ENCODE measurements around the gene RASL10B. TPM values are rescaled to one million over a fixed set of nuclear protein-coding genes. Genes with fewer than 3 reads are reported as not detected.

RASL10B gene
- total and polyA plus RNA-seq, 7 donors = 3.4 to 10.7 (median 6.8) TPM

DNA sequence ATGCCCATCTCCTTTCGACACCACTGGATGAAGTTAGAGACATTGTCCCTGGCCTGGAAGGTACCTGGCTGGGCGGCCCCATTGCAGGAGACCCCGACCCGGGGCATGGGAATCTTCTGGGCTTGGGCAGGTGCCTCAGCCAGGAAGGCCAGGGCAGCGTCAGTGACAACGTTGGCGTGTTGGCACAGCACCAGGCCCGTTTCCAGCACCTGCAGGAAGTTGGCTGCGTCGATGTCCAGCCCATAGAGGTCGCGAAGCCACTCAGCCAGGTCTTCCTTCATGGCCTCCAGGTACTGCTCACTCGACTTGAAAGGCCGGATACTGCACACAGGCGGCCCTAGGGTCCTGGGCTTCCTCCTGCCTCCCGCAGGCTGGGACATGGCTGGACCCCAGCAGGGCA is 21.0 kb downstream of the RASL10B start:
- Histone ChIP-seq H3K27me3 (ENCODE audit: insufficient read depth in 3 of 3, low read length in 2 of 3) (peaks cover 0 to 13% (median 4%) of the 10 kb centered on the region in 3 donors), H3K4me3 (no peak overlapping the region), H3K9me3 (no peaks in the 10 kb centered on the region), H3K36me3 (ENCODE audit: insufficient read depth in 1 of 2, low read depth in 1 of 2) (no peaks in the 10 kb centered on the region), H3K4me1 (no peaks in the 10 kb centered on the region), H3K27ac (no peak overlapping the region)
- intact Hi-C loops (cut with DNase I) = no loop called here
- WGBS, 3 donors = 40 to 51% (median 42%) methylated on average over 16 of the region's 16 CpGs
- DNase-seq = no peak
- peak in 3 of 4 donors; percentile 9 to 35 (median 13) for ATAC-seq
- TF ChIP-seq, protein P1, sequence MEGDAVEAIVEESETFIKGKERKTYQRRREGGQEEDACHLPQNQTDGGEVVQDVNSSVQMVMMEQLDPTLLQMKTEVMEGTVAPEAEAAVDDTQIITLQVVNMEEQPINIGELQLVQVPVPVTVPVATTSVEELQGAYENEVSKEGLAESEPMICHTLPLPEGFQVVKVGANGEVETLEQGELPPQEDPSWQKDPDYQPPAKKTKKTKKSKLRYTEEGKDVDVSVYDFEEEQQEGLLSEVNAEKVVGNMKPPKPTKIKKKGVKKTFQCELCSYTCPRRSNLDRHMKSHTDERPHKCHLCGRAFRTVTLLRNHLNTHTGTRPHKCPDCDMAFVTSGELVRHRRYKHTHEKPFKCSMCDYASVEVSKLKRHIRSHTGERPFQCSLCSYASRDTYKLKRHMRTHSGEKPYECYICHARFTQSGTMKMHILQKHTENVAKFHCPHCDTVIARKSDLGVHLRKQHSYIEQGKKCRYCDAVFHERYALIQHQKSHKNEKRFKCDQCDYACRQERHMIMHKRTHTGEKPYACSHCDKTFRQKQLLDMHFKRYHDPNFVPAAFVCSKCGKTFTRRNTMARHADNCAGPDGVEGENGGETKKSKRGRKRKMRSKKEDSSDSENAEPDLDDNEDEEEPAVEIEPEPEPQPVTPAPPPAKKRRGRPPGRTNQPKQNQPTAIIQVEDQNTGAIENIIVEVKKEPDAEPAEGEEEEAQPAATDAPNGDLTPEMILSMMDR (IDR thresholded peaks at IDR 0.05) = no peak

DNA sequence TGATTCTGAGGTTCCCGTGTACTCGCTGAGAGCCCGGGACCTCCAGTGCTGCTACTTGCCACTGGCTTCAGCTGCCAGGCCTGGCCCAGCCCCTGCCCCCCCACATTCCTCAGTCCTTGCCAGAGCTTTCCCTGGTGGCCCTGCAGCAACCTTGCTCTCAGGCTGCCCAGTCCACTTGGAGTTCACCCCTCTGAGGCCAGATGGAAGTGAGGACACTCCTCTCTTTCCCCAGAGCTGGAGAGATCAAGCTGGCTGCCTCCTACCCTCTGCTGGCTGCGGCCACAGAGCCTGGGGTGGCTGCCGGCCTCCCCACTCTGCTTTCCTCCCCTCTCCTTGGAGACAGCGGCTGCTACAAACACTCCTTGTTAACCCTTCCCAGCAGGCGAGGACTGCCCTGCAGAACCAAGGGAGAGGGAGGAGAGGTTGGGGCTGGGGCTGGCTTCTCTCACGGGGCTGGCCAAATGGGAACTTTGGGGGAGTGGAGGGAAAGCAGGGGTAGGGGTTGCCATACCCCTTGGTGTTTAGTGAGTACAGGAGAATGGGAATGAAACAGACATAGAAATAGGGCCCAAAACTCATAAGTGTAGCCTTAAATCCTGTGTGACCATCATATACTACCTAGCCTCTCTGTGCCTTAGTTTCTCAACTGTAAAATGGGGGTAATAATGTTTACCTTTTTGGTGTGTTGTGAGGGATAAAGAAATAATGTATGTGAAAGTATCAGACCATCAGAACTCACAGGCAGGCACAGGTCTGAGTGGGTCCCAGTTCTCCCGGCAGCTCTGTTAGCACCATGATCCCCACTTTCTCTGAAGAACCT is 21.7 kb downstream of the RASL10B start, which contains the start of gene GAS2L2:
GAS2L2 (minus strand) TSS at position 295 of the 820 bp plus-strand sequence. CDS start 389 bp downstream, outside the sequence.
- 29 to 35% (median 32%) methylated on average over 9 of the region's 9 CpGs for WGBS, 3 donors
- Histone ChIP-seq H3K9me3 (no peaks in the 10 kb centered on the region), H3K36me3 (ENCODE audit: insufficient read depth in 1 of 2, low read depth in 1 of 2) (no peaks in the 10 kb centered on the region), H3K27me3 (ENCODE audit: insufficient read depth in 3 of 3, low read length in 2 of 3) (peaks cover 0 to 13% (median 4%) of the 10 kb centered on the region in 3 donors), H3K4me1 (no peaks in the 10 kb centered on the region), H3K27ac (no peak within 1 kb of the TSS), H3K4me3 (no peak within 1 kb of the TSS)
- intact Hi-C loops (cut with DNase I) = no loop called here
- peak in 3 of 4 donors; percentile 9 to 33 (median 26) for ATAC-seq
- DNase-seq = no peak
- TF ChIP-seq, protein P1 (IDR thresholded peaks at IDR 0.05) = no peak

DNA sequence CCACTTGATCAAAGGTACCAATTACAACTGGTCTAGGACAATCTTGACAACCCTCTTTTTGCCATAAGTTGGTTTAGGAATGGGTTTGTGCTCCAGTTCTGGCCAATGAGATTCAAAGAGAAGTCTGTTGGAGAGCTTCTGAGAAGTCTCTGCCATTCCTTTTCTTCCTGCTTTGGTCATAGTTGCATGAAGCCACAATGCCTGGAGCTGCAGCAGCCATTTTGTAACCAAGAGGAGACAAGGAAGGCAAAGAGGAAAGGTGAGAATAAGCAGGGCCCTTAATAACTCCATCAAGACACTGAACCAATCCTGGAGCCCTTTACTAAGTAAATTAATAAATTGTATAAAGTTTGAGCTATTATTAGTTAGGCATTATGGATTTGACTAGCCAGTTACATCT is 25.8 kb downstream of the RASL10B start:
- H3K36me3 ChIP-seq (ENCODE audit: insufficient read depth in 1 of 2, low read depth in 1 of 2) = no peaks in the 10 kb centered on the region
- no peaks in the 10 kb centered on the region for H3K27me3 ChIP-seq (ENCODE audit: insufficient read depth in 3 of 3, low read length in 2 of 3)
- TF ChIP-seq, protein P1 (IDR thresholded peaks at IDR 0.05) = no peak
- no peaks in the 10 kb centered on the region for H3K9me3 ChIP-seq
- H3K4me3 ChIP-seq = no peak overlapping the region
- DNase-seq = no peak
- no peaks in the 10 kb centered on the region for H3K4me1 ChIP-seq
- ATAC-seq = no peak
- intact Hi-C loops (cut with DNase I) = no loop called here
- H3K27ac ChIP-seq = no peak overlapping the region

DNA sequence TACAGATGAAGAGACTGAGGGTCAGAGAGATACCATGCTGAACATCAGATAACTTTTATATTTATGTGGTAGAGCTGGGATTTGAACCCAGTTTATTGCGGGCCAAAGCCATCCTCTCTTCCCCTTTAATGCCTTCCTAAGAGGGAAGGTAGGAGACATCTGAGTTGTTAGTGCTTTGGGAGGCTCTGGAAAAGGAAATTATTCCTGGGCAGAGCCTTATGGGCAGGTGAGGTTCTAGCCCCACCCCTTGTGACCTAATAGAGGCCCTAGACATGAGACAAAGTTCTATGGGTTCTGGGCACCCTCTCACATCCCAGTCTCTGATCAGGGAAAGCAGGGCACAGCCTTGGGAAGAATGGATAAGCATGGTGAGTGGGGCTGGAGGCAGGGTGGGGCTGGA is 29.1 kb downstream of the RASL10B start, which contains the start of gene C17orf50:
C17orf50 (plus strand) TSS at position 301 of the 400 bp plus-strand sequence; CDS start at position 356, 55 bp downstream.
- Histone ChIP-seq H3K4me3 (no peak within 1 kb of the TSS), H3K36me3 (ENCODE audit: insufficient read depth in 1 of 2, low read depth in 1 of 2) (no peaks in the 10 kb centered on the region), H3K9me3 (no peaks in the 10 kb centered on the region), H3K4me1 (peaks cover 6% of the 10 kb centered on the region), H3K27me3 (ENCODE audit: insufficient read depth in 3 of 3, low read length in 2 of 3) (no peaks in the 10 kb centered on the region), H3K27ac (no peak within 1 kb of the TSS)
- intact Hi-C loops (cut with DNase I) = no loop called here
- no peak for ATAC-seq
- TF ChIP-seq, protein P1 (IDR thresholded peaks at IDR 0.05) = no peak
- no peak for DNase-seq
- WGBS, 3 donors = 64 to 95% (median 94%) methylated on average over 1 of the region's 1 CpG
